Activated gamma-delta T cell treated with anti-CD3 and anti-CD28 coated beads, Interleukin-2, amount 50 U/mL, for 16 hours (primary cell): ENCODE results near the gene RTN4R.

ENCODE experiments used
- DNase-seq: peaks from one replicate; pipeline ENCODE4 v3.0.0-alpha.2; 2020; ENCODE audit warnings: low read depth

The RTN4R gene

GRCh38 chr22:20228939-20229272 lies 39.2 kb downstream of the RTN4R start:
- DNase-seq: no peak

DNA sequence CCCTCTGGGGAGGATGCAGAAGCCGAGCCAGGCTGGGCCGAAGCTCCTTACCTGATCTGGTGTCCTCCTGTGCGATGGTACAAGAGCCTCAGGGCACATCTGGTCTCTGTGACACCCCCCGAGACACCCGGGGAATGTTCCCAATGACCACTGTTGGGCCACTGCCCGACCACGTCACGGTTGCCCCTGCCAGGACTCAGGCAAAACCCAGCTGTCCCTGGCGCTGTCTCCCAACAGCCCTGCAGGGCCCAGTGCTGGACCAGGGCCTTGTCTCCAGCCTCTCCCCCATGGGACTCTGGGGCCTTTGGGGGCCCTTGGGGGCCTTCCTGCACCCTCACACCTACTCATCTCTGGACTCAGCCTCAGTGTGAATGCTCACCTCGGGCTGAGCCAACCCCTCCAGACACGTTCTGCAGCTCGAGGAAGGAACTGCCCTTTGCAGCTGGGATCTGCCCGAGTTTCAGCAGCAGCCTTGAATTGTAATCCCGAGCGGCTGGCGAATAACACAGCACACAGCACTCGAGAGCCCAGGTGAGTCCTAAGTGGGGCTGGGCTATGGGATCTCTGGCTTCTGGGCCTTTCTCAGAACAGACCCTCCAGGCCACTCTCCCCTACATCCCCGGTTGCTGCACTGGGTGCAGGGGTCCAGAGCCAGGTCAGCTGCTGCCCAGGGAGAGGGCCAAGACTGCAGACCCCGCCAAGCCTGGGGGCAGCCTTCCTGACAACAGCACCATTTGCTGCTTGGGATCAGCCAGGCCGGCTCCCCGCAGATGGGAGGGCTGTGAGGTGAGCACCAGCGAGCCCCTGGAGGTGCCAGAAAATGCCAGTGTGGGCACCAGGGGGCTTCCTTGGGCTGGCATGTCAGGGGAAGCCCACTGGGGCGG lies 39.8 kb downstream of the RTN4R start:
- no peak for DNase-seq

- no peak for DNase-seq
Measured at GRCh38 chr22:20227363-20227762, 40.8 kb downstream of the RTN4R start.

DNA sequence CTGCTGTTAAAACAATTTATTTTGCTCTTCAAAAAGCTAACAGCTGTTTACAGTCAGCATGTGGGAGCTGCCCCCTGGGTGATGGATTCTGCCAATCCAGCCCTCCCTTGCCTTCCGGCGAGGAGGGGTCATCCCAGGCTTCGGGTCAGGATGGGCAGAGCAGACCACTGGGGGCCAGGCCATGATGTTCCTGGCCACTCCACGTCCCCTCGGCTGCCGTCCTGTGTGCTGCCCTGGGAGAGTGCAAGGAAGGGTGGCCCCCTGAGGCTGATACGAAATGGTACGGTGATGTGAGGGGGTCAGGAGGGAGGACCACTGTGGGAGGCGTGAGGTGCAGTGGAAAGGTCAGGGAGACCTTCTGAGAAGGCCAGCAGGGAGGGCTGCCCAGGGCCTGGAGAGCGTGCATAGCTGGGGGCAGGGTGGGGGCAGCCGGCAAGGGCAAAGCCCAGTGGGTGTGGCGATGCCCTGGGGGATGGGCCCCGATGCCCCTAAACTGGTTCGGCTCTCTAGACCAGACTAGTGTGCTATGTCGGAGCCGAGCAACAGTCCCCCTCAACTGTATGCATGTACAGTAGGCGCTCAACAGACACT lies 41.3 kb downstream of the RTN4R start:
- no peak for DNase-seq

- DNase-seq: no peak
Measured at GRCh38 chr22:20226077-20226716, 41.9 kb downstream of the RTN4R start.

DNA sequence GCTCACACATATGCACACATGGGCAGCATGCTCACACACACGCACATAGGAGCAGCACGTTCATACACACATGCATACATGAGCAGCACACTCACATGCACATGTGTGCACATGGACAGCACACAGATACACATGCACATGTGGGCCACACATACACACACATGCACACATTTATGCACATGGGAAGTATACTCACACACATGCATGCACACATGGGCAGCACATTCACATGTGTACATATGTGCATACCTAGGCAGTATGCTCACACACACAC lies 42.5 kb downstream of the RTN4R start:
- DNase-seq: no peak

DNA sequence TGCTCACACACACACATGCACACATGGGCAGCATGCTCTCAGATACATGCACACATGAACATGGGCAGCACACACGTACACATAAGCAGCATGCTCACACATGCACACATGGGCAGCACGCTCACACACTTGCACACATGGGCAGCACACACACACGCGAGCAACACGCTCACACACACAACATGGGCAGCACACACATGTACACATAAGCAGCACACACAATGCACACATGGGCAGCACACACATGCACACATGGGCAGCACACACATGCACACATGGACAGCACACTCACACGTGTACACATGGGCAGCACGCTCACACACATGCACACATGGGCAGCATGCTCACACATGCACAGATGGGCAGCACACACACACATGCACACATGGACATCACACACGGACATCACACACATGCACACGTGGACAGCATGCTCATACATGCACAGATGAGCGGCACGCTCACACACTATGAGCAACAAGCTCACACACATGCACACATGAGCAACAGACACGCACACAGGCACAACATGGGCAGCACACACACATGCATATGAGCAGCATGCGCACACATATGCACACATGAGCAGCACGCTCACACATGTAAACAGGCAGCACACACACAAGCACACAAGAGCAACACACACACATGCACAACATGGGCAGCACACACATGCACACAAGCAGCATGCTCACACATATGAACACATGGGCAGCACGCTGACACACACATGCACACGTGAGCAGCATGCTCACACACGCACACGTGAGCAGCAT lies 43.0 kb downstream of the RTN4R start:
- no peak for DNase-seq

DNA sequence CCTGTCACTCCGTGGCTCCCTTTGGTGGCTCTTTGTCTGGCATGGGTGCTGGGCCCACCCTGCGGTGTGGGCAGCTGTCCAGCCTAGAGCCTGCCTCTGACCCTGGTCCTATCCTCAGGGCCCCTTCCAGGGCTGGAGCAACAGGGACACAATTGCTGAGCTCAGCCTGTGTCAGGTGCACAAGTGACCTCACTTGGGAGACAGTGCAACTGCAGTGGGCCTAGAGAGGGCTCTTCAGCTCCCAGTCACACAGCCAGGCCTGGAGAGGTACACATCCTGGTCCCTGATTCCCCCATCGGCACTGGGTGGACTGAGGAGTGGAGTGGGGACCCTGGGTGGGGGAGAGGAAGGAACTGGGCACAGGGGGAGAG lies 43.9 kb downstream of the RTN4R start:
- no peak for DNase-seq

DNA sequence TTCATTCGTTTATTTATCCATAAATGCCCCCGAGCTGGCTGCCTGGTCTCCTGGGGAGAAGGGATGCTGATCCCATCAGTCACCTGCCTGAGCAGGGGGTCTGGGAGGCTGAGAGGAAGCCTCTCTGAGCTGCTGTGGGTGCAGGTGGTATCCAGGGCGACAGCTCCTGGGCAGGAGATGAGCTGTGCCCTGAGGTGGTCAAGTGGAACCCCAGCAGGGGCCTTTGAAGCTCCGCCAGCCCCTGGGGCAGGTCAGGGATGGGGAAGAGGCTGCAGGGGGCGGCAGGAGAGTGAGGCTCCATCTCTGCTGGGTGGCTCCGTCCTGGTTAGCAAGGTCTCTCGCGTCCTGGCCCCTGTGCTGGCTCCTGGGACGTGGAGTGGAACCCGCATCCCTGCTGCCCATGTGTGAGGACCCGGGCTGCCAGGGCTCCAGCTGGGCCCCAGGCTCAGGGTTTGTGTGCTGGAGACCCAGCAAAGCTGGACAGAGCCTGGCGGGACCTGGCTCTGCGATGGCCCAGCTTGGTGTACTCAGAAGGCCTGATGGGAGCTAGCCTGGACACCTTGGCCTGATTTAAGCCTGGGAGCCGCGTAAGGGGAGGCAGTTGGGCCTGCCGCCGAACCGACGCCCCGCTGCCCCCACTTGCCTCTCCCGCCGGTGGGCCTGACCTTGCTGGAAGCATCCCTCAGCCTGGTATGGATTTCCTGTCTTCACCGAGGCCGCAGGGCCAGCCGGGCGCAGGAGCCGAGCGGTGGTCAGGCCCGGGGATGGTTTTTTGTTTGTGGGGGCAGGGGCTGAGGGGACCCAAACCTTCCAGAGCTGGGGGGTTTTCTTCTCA lies 44.5 kb downstream of the RTN4R start:
- no peak for DNase-seq

DNA sequence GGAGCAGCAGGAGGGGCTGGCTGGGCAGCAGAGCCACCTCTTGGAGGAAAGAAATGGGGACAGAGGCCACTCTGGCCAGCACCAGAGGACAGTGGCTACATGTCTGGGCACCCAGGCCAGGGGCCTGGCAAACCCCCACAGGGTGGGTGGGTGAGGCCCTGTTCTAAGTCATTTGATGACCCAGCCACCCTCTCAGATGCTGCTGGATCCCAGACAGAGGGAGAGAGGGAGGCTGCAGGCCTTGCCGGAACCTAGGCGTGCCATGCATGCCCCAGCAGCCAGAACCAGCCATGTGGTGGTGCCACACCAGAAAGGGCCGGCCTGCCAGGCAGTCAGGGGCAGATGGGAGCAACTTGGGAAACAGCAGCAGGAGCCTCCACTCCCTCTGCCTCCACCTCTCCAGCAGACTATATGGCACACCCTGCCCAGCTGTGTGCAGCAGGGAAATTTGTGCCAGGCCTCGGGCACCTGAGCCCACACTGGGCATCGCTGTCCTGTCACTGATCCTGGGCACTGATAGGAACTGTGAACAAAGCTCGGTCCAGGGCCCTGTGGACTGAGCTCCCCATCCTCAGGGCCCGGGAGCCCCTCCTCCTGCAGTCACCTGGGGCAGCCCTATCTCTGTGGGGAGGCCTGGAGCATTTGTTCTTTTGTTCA lies 45.2 kb downstream of the RTN4R start:
- DNase-seq: no peak

- DNase-seq: no peak
Measured at GRCh38 chr22:20221421-20222340, 46.4 kb downstream of the RTN4R start.

DNA sequence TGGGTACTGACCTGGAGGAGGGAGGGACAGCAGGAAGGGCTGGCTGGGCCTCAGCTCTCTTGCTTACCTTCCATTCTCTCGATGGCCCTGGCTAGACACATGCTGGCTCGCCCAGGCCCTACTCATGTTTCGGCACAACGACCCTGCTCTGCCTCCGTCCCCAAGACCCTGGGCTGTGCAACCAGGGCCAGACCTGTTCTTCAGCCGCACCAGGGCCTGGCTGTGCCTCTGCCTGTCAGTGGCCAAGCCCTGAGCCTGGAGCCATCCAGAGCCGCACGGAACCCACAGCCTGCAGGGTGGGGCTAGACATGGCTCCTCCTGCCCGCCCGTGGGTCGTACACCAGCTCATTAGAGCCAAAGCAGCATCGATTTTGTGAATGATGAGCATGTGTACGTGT lies 47.5 kb downstream of the RTN4R start:
- no peak for DNase-seq

DNA sequence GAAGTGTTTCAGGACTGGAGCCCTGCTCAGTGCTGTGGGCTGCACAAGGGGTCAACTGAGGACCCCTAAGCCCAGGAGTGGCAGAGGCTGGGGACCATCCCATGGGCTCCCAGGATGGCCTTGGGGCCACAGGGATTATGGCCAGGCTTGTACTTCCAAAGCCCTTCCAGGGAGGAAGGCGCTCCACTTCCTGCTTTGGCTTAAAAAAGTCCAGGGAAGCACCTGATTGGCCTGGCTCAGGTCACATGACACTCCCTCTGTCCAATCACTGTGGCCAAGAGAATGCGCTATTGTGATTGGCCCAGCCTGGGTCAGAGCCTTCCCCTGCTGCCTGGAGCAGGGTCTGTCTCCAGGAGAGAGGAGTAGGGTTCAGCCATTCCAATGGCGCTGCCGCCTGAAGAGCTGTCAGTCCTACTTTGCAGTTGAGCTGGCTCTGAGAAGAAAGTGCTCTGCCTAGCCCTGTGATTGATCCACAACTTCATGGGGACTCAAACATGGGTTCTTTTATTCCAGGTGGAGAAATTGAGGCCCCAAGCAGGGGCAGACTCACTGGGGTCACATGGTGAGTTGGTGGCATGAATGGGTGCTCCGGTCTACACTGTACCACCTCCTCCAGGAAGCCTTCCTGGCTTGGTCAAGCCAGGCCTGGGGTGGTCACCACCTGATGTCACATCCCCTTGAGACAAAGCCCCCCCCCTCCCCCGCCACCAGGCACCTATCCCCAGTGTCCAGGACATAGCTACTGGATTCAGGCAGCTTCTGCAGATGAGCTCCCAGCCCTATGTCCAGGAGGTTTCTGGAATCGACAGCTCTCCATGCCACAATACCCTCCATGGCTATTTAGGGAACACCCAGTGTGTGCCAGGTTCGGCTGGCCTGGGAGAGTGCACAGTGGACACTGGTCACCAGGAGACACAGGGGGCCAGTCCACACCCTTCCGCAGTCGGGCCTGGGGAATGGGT lies 48.2 kb downstream of the RTN4R start:
- no peak for DNase-seq

DNA sequence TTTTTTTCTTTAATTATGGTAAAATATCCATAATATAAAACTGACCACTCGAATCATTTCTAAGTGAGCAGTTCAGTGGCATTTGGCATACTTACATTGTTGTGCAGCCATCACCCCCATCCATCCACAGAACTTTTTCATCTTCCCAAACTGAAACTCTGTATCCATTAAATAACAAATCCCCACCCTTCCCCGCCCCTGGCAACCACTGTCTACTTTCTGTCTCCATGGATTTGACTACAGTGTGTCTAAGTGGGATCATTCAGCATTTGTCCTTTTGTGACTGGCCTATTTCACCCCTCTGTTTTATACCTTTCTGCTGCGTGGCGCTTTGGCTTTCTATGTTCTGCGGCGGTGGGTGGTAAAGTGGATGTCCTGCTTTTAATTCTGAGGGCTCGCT lies 49.1 kb downstream of the RTN4R start:
- no peak for DNase-seq

- no peak for DNase-seq
Measured at GRCh38 chr22:20218326-20218872, 49.7 kb downstream of the RTN4R start.

- DNase-seq: no peak
Measured at GRCh38 chr22:20217563-20217962, 50.6 kb downstream of the RTN4R start.

- no peak for DNase-seq
Measured at GRCh38 chr22:20216863-20217499, 51.1 kb downstream of the RTN4R start.

DNA sequence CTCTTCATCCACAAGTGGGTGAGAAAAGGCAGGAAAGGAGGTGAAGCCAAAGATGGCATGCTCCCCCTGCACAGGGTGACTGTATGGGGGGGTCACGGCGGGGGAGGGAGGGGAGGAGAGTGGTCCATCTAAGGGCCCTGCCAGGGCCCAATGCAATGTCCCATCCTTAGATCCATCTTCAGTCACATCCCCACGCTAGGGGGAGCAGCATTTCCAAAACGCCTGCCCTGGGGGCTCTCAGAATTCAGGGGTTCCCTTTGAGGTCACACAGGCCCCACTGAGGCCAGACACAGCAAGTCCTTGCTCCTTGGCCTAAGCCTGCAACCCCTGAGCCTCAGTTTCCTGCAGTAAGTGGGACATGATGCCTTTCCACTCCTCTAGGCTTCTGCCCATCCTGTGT lies 52.4 kb downstream of the RTN4R start:
- DNase-seq: no peak
